Loucy (cell line): ENCODE results near the gene TSSC4.

Experiments
- H2AFZ ChIP-seq: fragments of 200-600 bp; sonication (generic); 2 replicates; pipeline ENCODE4 v1.6.0; 2016; ENCODE audit warnings: antibody characterized with exemption, mild to moderate bottlenecking, low read length, moderate library complexity
- H3F3A ChIP-seq: fragments of 200-600 bp; 2 replicates; pipeline ENCODE4 v1.6.0; 2016; ENCODE audit warnings: antibody characterized with exemption, low read depth, mild to moderate bottlenecking
- H3K27me3 ChIP-seq: fragments of 200-600 bp; sonication (generic); 2 replicates; pipeline ENCODE4 v1.6.1; 2014; ENCODE audit warnings: low read length, mild to moderate bottlenecking; ENCODE audit not compliant: insufficient read depth, poor library complexity, severe bottlenecking
- H3K36me3 ChIP-seq: fragments of 200-600 bp; sonication (generic); 2 replicates; pipeline ENCODE4 v1.6.1; 2016; ENCODE audit warnings: low read length; ENCODE audit not compliant: insufficient read depth
- H3K4me1 ChIP-seq: fragments of 200-600 bp; sonication (generic); 2 replicates; pipeline ENCODE4 v1.5.1; 2014; ENCODE audit warnings: low read length, mild to moderate bottlenecking; ENCODE audit not compliant: insufficient read depth, poor library complexity, severe bottlenecking
- H3K4me2 ChIP-seq: fragments of 200-600 bp; sonication (generic); 2 replicates; pipeline ENCODE4 v1.6.0; 2014; ENCODE audit warnings: antibody characterized with exemption, low read length, low read depth, mild to moderate bottlenecking; ENCODE audit not compliant: poor library complexity, severe bottlenecking
- H3K4me3 ChIP-seq: fragments of 200-600 bp; sonication (generic); 2 replicates; pipeline ENCODE4 v1.5.1; 2014; ENCODE audit warnings: low read length, mild to moderate bottlenecking, mixed read lengths; ENCODE audit not compliant: poor library complexity, severe bottlenecking
- H3K79me2 ChIP-seq: fragments of 200-600 bp; sonication (generic); 2 replicates; pipeline ENCODE4 v1.6.1; 2014; ENCODE audit warnings: low read length; ENCODE audit not compliant: insufficient read depth
- H3K9ac ChIP-seq: fragments of 200-600 bp; sonication (generic); 2 replicates; pipeline ENCODE4 v1.6.0; 2014; ENCODE audit warnings: mild to moderate bottlenecking, low read depth, low read length, moderate library complexity; ENCODE audit not compliant: poor library complexity, severe bottlenecking
- H3K9me2 ChIP-seq: fragments of 200-600 bp; sonication (generic); replicated peaks from 2 replicates; pipeline ENCODE4 v1.6.1; 2016; ENCODE audit warnings: low read depth, low read length, mixed read lengths
- H3K9me3 ChIP-seq: fragments of 200-600 bp; sonication (generic); 2 replicates; pipeline ENCODE4 v1.6.1; 2014; ENCODE audit warnings: mild to moderate bottlenecking, antibody characterized with exemption, low read length, low read depth; ENCODE audit not compliant: insufficient read depth
- H4K20me1 ChIP-seq: fragments of 200-600 bp; sonication (generic); 2 replicates; pipeline ENCODE4 v1.6.0; 2014; ENCODE audit warnings: antibody characterized with exemption, low read length, mild to moderate bottlenecking; ENCODE audit not compliant: insufficient read depth, poor library complexity, severe bottlenecking
- CTCF ChIP-seq: fragments of 200-600 bp; sonication (generic); conservative IDR thresholded peaks from 2 replicates; pipeline ENCODE4 v1.5.1; 2014; ENCODE audit warnings: mild to moderate bottlenecking, antibody characterized with exemption, low read length
- EZH2phosphoT487 ChIP-seq: fragments of 200-600 bp; IDR thresholded peaks from 2 replicates; pipeline ENCODE4 v1.6.1; 2018; ENCODE audit warnings: antibody characterized with exemption, mild to moderate bottlenecking, moderate library complexity, borderline replicate concordance

The TSSC4 gene

GRCh38 chr11:2367266-2368160 is 33.0 kb upstream of the TSSC4 start:
- Histone ChIP-seq H3K9ac (no peak overlapping the region), H3K4me2 (no peak overlapping the region), H2AFZ (no peak overlapping the region), H3K9me2 (no peaks in the 10 kb centered on the region), H3K36me3 (no peaks in the 10 kb centered on the region), H3K9me3 (no peaks in the 10 kb centered on the region), H4K20me1 (no peaks in the 10 kb centered on the region), H3K79me2 (no peaks in the 10 kb centered on the region), H3K4me3 (no peak overlapping the region), H3K27me3 (no peaks in the 10 kb centered on the region), H3K4me1 (no peaks in the 10 kb centered on the region), H3F3A (no peaks in the 10 kb centered on the region)
- no peak for TF ChIP-seq CTCF
- TF ChIP-seq EZH2phosphoT487: no peak

- no peaks in the 10 kb centered on the region for H3K9me3 ChIP-seq
- TF ChIP-seq CTCF (no peak), EZH2phosphoT487 (no peak)
- no peaks in the 10 kb centered on the region for H3K9me2 ChIP-seq
- no peak overlapping the region for H3K4me3 ChIP-seq
- no peak overlapping the region for H3K9ac ChIP-seq
- no peak overlapping the region for H3K4me2 ChIP-seq
- no peaks in the 10 kb centered on the region for H3K27me3 ChIP-seq
- no peaks in the 10 kb centered on the region for H3K79me2 ChIP-seq
- no peaks in the 10 kb centered on the region for H3K4me1 ChIP-seq
- H4K20me1 ChIP-seq: no peaks in the 10 kb centered on the region
- no peaks in the 10 kb centered on the region for H3K36me3 ChIP-seq
- H2AFZ ChIP-seq: no peak overlapping the region
- no peaks in the 10 kb centered on the region for H3F3A ChIP-seq
These were observed 32.2 kb upstream of the TSSC4 start for GRCh38 chr11:2368178-2368850.

GRCh38 chr11:2368851-2369180 is 31.7 kb upstream of the TSSC4 start:
- no peak overlapping the region for H3K4me3 ChIP-seq
- H3K4me2 ChIP-seq: no peak overlapping the region
- H3K9me3 ChIP-seq: no peaks in the 10 kb centered on the region
- no peak overlapping the region for H2AFZ ChIP-seq
- no peak overlapping the region for H3K9ac ChIP-seq
- H3K79me2 ChIP-seq: no peaks in the 10 kb centered on the region
- no peaks in the 10 kb centered on the region for H3K27me3 ChIP-seq
- H3F3A ChIP-seq: no peaks in the 10 kb centered on the region
- TF ChIP-seq EZH2phosphoT487 (no peak), CTCF (no peak)
- no peaks in the 10 kb centered on the region for H3K36me3 ChIP-seq
- H3K4me1 ChIP-seq: no peaks in the 10 kb centered on the region
- H4K20me1 ChIP-seq: no peaks in the 10 kb centered on the region
- no peaks in the 10 kb centered on the region for H3K9me2 ChIP-seq
